GM19240 (cell line): Measurements from ENCODE around the gene LY6G5C.

Experiments used
- DNase-seq: peaks from one replicate; pipeline ENCODE4 v3.0.0; 2011; ENCODE audit warnings: low spot score; ENCODE audit not compliant: insufficient read length

Gene LY6G5C

DNA sequence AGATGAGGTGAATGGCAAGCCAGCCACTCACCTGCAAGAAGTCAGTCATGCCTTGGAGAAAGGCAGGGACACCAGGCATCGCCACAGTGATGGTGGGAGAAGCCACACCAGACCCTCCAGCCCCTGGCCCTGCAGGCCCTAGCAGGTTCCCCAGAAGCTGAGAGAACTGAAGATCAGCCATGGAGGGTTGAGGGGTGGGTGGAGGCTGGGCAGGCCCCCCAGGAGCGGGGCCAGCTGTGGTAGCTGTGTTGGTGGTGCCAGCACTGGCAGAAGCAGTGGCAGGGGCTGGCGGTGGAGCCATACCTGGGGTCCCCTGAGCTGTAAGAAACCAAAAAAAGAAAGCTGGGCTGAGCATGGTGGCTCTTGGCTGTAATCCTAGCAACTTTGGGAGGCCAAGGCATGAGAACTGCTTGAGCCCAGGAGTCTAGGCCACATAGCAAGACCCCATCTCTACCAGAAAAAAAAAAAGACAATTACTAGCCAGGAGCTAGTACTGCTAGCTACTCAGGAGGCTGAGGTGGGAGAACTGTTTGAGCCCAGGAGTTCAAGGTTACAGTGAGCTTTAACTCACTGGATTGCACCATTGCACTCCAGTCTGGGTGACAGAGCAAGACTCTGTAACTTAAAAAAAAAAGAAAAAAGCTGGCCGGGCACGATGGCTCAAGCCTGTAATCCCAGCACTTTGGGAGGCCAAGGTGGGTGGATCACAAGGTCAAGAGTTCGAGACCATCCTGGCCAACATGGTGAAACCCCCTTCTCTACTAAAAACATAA lies 37.9 kb downstream of the LY6G5C start:
- no peak for DNase-seq

DNA sequence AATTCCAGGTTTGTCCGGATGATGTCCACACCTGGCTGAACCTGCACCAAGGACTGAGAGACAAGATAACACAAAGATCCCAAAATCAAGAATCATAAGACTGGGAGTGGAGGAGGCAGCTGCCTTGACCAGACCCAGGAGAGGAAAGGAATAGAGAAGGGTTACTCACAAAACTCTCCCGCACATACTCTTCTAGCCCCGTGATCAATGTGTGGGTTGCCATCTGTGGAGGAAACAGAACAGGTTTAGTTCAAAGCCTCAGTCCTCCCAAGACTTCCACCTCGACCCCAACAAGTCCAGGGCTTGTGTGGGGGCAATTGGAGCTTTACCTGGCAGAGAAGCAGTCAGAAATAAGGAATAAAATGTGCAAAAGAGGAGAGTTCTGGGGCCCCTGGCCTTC lies 39.5 kb downstream of the LY6G5C start:
- no peak for DNase-seq

DNA sequence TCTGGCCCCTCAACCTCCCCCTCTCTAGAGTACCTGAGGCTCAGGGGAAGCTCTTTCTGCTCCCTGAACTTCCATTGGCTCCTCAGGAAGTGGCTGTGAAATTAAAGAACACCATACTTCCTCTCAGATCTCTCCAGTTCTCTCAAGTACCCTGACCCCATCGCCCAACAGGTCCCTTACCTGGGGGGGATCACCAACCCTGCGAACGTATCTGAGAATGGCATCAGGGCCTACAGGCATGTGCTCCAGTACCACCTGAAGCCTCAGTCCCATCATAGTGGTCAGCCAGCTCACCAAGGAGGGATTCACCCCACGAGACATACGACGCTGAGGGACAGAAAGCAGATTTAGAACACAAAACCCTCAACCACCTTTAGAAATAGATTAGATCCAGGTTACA lies 40.3 kb downstream of the LY6G5C start:
- no peak for DNase-seq

DNA sequence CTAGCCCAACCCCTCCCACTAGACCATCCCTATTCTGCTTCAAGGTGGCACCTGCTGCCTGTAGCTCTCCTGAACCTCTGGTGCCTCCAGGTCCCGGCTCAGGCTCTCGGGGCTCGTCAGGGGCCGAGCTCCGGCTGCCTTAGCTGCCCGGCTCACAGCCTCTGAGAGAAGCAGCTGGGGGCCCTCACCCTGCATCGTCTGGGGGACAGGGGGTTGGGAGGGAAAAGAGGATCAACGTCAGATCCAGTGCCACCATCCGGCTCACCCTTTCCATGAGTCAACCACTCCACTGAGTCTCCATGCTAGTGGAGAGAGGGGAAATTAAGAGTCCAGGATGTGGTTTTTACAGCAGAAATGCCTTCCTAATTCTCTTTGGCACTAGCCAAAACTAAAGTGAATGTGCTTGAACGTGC lies 41.4 kb downstream of the LY6G5C start:
- no peak for DNase-seq

DNA sequence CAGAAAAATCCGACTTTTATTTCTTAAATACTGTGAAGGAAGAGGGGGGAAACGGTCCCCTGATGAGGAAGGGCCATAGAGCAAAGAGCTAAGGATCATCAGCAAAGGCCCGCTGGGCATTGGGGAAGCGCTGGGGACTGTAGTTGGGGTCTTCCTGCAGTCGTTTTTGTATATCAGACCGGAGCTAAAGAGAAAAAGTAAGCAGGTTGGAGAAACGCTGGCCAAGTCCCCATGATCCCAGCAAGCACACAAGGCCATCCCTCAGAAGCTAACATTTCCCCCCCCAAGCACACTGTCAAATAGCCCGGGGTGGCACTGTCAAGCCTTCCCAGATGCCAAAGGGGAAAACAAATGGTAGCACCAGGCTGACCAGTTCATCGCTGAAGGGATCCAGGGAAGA lies 41.8 kb downstream of the LY6G5C start:
- DNase-seq, result no peak

DNA sequence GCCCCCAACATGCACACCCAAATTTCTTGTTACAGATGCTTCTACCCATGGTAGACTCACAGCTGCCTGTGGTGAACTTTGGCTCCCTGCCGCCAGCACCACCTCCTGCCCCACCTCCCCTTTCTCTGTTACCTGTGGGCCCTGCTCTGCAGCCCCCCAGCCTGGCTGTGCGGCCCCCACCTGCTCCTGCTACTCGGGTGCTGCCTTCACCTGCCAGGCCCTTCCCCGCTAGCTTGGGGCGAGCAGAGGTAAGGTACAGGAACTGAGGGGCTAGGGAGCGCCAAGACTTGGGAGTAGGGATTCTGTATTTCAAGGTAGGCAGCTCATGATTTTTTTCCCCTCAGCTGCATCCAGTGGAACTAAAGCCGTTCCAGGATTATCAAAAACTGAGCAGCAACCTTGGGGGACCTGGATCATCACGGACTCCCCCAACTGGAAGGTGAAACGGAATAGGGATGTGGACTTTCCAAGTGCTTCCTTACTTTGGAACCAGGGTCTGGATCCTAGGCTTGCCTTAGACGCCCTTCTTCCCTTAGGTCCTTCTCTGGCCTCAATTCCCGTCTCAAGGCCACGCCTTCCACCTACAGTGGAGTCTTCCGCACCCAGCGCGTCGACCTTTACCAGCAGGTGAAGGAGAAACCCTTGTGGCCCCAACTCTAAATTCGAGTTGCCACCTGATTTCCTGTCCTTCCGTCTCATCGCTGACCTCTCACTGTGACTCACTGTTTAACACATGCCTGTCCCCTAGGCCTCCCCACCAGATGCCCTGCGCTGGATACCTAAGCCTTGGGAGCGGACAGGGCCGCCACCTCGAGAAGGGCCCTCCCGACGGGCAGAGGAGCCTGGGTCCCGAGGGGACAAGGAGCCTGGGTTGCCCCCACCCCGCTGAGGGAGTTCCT lies 43.9 kb downstream of the LY6G5C start:
- DNase-seq, result no peak

DNA sequence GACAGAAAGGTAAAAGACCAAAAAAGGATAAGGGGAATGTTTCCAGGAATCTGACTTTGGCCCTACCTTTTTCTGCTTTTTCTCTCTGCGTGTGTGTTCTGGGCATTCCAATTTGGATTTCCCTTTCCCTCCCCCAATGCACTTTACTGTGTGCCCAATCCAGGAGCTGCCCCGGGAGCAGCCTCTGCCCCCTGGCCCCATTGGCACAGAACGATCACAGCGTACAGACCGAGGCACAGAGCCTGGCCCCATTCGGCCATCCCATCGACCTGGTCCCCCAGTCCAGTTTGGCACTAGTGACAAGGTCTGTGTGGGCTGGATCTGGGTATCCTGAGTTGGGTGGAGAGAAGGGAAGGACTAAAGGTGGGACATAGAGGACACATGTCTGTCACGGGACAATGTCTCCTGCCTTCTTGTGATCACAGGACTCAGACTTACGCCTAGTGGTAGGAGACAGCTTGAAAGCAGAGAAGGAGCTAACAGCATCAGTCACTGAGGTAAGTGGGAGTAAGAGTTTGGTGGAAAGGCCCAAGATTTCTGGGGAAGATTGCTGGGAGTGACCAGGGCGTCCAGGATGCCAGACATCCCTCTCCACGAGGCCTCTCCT lies 45.8 kb downstream of the LY6G5C start:
- no peak for DNase-seq

DNA sequence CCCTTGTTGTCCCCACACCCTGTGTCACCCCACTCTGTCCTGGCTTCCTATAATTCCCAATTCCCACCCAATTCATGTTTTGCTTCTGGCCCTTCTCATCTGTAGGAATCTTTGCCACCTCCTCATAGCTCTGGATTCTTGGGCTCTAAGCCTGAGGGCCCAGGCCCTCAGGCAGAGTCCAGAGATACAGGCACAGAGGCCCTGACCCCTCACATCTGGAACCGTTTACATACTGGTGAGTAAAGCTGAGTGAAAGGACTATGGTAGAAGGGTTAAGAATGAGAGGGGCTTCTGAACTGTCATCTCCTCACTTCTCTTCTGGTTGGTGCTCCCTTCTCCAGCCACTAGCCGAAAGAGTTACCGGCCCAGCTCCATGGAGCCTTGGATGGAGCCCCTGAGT lies 46.7 kb downstream of the LY6G5C start:
- no peak for DNase-seq

DNA sequence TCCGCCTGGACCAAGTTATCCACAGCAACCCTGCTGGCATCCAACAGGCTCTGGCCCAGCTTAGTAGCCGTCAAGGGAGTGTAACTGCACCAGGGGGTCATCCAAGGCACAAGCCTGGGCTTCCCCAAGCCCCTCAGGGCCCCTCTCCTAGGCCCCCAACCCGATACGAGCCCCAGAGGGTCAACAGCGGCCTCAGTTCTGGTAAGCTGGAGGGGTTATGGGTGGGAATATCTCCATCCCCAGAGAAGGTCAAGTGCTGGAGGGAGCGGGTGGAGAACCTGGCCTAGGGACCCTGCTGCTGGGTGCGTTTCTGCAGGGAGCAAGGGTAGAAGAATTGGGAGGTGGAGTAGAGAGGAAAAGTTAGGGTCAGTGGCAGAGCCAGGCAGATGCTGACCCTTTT lies 47.4 kb downstream of the LY6G5C start:
- no peak for DNase-seq

DNA sequence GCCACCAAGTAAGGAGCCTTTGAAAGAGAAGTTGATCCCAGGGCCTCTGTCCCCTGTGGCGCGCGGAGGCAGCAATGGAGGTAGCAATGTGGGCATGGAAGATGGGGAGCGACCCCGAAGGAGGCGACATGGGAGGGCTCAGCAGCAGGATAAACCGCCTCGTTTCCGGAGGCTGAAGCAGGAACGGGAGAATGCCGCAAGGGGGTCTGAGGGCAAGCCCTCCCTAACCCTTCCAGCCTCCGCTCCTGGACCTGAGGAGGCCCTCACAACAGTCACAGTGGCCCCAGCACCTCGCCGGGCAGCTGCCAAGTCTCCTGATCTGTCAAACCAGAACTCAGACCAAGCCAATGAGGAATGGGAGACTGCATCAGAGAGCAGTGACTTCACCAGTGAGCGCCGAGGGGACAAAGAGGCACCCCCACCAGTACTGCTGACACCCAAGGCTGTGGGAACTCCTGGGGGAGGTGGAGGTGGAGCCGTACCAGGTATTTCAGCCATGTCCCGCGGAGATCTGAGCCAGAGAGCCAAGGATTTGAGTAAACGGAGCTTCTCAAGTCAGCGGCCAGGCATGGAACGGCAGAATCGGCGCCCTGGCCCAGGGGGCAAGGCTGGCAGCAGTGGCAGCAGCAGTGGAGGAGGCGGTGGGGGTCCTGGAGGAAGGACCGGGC lies 48.5 kb downstream of the LY6G5C start:
- DNase-seq, result no peak

DNA sequence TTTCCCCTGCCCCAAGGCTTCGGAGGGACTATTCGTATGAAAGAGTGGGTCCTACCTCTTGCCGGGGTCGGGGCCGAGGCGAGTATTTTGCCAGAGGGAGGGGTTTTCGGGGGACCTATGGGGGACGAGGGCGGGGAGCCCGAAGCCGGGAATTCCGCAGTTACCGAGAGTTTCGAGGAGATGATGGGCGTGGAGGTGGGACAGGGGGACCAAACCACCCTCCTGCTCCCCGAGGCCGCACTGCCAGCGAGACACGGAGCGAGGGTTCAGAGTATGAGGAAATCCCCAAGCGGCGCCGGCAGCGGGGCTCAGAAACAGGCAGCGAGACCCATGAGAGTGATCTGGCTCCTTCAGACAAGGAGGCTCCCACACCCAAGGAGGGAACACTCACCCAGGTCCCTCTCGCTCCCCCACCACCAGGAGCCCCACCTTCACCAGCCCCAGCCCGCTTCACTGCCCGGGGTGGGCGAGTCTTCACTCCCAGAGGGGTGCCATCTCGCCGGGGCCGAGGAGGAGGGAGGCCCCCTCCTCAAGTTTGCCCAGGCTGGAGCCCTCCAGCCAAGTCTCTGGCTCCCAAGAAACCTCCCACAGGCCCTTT lies 49.1 kb downstream of the LY6G5C start:
- DNase-seq, result no peak

DNA sequence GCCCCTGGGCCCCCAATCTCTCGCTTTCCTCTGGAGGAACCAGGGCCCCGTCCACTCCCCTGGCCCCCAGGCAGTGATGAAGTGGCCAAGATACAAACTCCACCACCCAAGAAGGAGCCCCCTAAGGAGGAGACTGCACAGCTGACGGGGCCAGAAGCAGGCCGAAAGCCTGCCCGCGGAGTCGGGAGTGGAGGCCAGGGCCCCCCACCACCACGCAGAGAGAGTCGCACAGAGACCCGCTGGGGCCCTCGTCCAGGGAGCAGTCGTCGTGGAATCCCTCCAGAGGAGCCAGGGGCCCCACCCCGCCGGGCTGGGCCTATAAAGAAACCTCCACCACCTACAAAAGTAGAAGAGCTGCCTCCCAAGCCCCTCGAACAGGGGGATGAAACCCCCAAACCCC lies 49.7 kb downstream of the LY6G5C start:
- DNase-seq, result no peak

DNA sequence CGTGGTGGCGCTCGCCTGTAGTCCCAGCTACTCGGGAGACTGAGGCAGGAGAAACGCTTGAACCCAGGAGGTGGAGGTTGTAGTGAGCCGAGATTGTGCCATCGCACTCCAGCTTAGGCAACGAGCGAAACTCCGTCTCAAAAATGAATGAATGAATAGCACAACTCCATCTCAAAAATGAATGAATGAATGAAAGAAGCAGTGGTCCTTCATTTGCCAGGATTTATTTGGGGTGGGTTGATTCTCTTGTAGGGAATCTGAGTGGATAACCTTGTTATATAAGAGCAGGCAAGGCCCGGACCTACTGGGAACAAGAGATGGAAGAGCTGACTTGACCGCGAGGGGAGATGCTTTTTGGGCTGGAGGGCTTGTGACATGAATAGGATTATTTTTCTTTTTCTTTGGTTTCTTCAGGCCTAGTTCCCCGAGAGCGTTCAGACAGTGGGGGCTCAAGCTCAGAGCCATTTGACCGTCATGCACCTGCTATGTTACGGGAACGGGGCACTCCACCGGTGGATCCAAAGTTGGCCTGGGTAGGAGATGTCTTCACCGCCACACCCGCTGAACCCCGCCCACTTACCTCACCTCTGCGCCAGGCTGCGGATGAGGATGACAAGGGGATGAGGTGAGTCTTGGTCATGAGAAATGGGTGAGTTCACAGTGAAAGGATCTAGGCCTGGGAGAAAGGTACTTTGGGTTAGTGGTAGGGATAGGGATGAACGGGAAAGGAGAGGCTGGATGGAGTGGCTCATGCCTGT lies 50.5 kb downstream of the LY6G5C start:
- no peak for DNase-seq

DNA sequence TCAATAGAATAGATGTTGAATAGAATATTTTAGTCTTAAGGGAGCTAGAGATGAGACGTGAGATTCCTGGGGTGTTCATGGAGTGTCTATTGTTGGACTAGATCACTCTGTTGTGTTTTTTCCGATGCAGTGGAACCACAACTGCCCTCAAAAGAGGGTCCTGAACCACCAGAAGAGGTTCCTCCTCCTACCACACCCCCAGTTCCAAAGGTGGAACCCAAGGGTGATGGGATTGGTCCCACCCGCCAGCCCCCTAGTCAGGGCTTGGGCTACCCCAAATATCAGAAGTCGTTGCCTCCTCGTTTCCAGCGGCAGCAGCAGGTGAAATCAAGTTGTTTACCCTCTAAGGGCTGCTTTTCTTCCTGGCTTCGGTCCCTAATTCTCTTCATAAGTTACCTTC lies 51.9 kb downstream of the LY6G5C start:
- no peak for DNase-seq

DNA sequence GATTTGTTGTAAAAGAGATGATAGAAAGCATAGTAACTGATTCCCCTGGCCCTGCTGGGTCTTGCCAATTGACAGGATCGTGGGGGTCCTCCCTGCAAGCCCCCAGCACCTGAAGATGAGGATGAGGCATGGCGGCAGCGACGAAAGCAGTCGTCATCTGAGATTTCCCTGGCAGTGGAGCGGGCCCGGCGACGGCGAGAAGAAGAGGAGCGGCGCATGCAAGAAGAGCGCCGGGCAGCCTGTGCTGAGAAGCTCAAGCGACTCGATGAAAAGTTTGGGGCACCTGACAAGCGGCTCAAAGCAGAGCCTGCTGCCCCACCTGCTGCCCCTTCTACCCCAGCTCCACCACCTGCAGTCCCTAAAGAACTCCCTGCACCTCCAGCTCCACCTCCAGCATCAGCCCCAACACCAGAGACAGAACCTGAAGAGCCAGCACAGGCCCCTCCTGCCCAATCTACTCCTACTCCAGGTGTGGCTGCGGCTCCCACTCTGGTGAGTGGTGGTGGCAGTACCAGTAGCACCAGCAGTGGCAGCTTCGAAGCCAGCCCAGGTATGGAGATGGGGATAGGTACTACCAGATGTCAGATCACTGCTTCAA lies 53.1 kb downstream of the LY6G5C start:
- no peak for DNase-seq

DNA sequence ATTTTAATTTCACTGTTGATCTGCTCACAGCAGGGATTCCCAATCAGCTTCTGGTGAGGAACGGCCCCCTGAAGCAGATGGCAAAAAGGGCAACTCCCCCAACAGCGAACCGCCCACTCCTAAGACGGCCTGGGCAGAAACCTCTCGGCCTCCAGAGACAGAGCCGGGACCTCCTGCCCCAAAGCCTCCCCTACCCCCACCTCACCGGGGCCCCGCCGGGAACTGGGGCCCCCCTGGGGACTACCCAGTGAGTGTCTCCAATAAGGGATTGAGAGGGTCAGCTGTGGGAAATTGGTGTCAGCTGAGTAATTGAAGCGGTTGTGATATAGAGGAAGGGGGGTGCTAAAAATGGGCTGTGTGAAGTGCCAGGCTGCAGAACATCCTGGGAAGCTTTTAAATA lies 53.9 kb downstream of the LY6G5C start:
- no peak for DNase-seq
